Body of pancreas (tissue), 4 donors: ENCODE results near the gene DUS4L. TPM values are rescaled to one million over a fixed set of nuclear protein-coding genes. Genes with fewer than 3 reads are reported as not detected.
A peak's percentile ranks its signal among the peaks of the same experiment; 100 is the strongest.

Source experiments
- ATAC-seq: fragments of 150-250 bp; one replicate; pipeline ENCODE4 v1.9.1; 2016
- DNase-seq, 4 donors: peaks; one replicate each; pipeline ENCODE4 v3.0.0-alpha.2; 2019
- H3K27ac ChIP-seq, 4 donors: fragments of 200-600 bp; sonication (generic); 1 replicate in 3 of 4; 2 replicates in 1 of 4; pipeline versions ENCODE4 v1.5.1 to v1.6.1; 2016 to 2019; ENCODE audit warnings: mild to moderate bottlenecking in 1 of 4, mixed read lengths in 1 of 4, moderate library complexity in 1 of 4
- H3K27me3 ChIP-seq, 2 donors: fragments of 200-600 bp; sonication (generic); one replicate each; pipeline ENCODE4 v1.6.0; 2016; ENCODE audit warnings: mild to moderate bottlenecking in 1 of 2
- H3K36me3 ChIP-seq, 2 donors: fragments of 200-600 bp; sonication (generic); replicated peaks in 1 of 2; 2 replicates each; pipeline ENCODE4 v1.5.1; 2016; ENCODE audit warnings: low read depth in 2 of 2; ENCODE audit not compliant: insufficient read depth in 1 of 2
- H3K4me1 ChIP-seq: fragments of 200-600 bp; sonication (generic); one replicate; pipeline ENCODE4 v1.6.0; 2016
- H3K4me3 ChIP-seq, 2 donors: fragments of 200-600 bp; sonication (generic); 1 replicate in 1 of 2; 2 replicates in 1 of 2; pipeline ENCODE4 v1.5.1; 2016 to 2019
- H3K9me3 ChIP-seq, 3 donors: fragments of 200-600 bp; sonication (generic); 1 replicate in 2 of 3; 2 replicates in 1 of 3; pipeline ENCODE4 v1.5.1; 2016
- CTCF ChIP-seq, 7 experiments: fragments of 450-650 bp in 4 of 7; fragments of 200-600 bp in 3 of 7; sonication (generic) in 3 of 7; IDR thresholded peaks; one replicate each; pipeline ENCODE4 v1.5.1; 2016 to 2019; ENCODE audit warnings: antibody characterized with exemption in 7 of 7
- POLR2A ChIP-seq, 3 donors: fragments of 450-650 bp; IDR thresholded peaks; one replicate each; pipeline ENCODE4 v1.6.1; 2016; ENCODE audit warnings: antibody characterized with exemption in 3 of 3, mild to moderate bottlenecking in 2 of 3
- WGBS, 2 donors: methylation state at CpG; one replicate each; pipeline ENCODE4 v1.1.5; 2017; 5-methylcytosine and 5-hydroxymethylcytosine counted together
- intact Hi-C: fragments of 100-400 bp; cut with DNase I; formaldehyde crosslinking; loops from one replicate; pipeline ENCODE4 v1.15.1; 2023
- total RNA-seq, 2 donors: library from RNA; depleted of rRNA; stranded (reverse); fragments of >200 nt; gene quantifications; one replicate each; pipeline ENCODE4 v1.1.0, GENCODE V29; 2016

DUS4L gene
- total RNA-seq, 2 donors from 2014 or later: 6.9 to 7.5 TPM

GRCh38 chr7:107593025-107593410 is 29.2 kb downstream of the DUS4L start:
- intact Hi-C loops: no loop called here
- Histone ChIP-seq H3K4me3 (no peak overlapping the region), H3K36me3 (peaks cover 0 to 3% of the 10 kb centered on the region in 2 donors), H3K27ac (no peak overlapping the region), H3K9me3 (no peaks in the 10 kb centered on the region), H3K27me3 (no peaks in the 10 kb centered on the region), H3K4me1 (no peaks in the 10 kb centered on the region)
- TF ChIP-seq POLR2A (IDR thresholded peaks at IDR 0.05) (no peak), CTCF (IDR thresholded peaks at IDR 0.05) (no peak)
- ATAC-seq (no peak), DNase-seq (no peak)
- WGBS, 2 donors: 88 to 96% methylated on average over 1 of the region's 1 CpG

GRCh38 chr7:107594961-107595737 is 31.4 kb downstream of the DUS4L start:
- no peaks in the 10 kb centered on the region for H3K4me1 ChIP-seq
- no peaks in the 10 kb centered on the region for H3K27me3 ChIP-seq
- peak overlapping the region in 1 of 4 donors; percentile 2 for H3K27ac ChIP-seq
- 63 to 67% methylated on average over 4 of the region's 4 CpGs for WGBS, 2 donors
- TF ChIP-seq POLR2A (IDR thresholded peaks at IDR 0.05) (no peak), CTCF (IDR thresholded peaks at IDR 0.05) (no peak)
- no peaks in the 10 kb centered on the region for H3K9me3 ChIP-seq
- no peak for DNase-seq
- peak; percentile 76 for ATAC-seq
- intact Hi-C loops: no loop called here
- no peak overlapping the region for H3K4me3 ChIP-seq
- H3K36me3 ChIP-seq: peaks cover 0 to 2% of the 10 kb centered on the region in 2 donors

DNA sequence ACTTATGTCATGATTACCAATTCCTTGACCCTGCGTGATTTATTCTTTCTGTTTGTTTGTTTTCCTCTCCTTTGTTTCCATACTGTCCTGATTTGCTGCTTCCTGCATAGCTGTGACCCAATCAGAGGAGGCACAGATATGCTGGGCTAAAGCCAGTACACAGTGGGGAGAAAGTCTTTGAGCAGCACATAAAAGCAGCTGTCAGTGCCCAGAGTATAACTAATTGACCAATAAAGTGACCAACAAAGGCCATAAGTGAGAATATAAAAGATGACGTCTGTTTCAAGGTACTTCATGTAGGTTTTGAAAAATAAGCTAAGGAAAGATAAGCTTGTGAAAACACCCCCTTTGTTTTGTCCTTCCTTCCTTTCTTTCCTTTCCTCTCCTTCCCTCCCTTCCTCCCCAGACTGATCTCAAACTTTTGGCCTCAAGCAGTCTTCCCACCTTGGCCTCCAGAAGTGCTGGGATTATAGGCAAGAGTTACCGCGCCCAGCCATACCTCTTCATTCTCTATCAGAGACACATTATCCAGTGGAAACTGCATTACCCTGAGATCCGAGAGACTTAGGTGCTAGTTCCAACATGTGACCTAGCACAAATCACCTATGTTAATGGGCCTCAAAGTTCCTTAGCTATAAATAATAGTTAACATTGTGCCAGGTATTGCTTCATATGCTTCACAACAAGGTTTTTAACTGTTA is 33.3 kb downstream of the DUS4L start:
- H3K27ac ChIP-seq: no peak overlapping the region
- 73 to 79% methylated on average over 5 of the region's 5 CpGs for WGBS, 2 donors

GRCh38 chr7:107597582-107597916 is 33.8 kb downstream of the DUS4L start:
- Histone ChIP-seq H3K27me3 (no peaks in the 10 kb centered on the region), H3K36me3 (peaks cover 0 to 2% of the 10 kb centered on the region in 2 donors), H3K4me1 (peaks cover 6% of the 10 kb centered on the region), H3K27ac (no peak overlapping the region), H3K9me3 (no peaks in the 10 kb centered on the region), H3K4me3 (no peak overlapping the region)
- ATAC-seq (no peak), DNase-seq (no peak)
- intact Hi-C loops: no loop called here
- WGBS, 2 donors: 73 to 82% methylated on average over 1 of the region's 1 CpG
- TF ChIP-seq CTCF (IDR thresholded peaks at IDR 0.05) (no peak), POLR2A (IDR thresholded peaks at IDR 0.05) (no peak)

More for the DNA sequence above, 33.3 kb downstream of the DUS4L start:
- Histone ChIP-seq H3K27me3 (no peaks in the 10 kb centered on the region), H3K4me3 (no peak overlapping the region), H3K4me1 (peaks cover 3% of the 10 kb centered on the region), H3K36me3 (peaks cover 0 to 2% of the 10 kb centered on the region in 2 donors), H3K9me3 (no peaks in the 10 kb centered on the region)
- ATAC-seq: no peak
- TF ChIP-seq POLR2A (IDR thresholded peaks at IDR 0.05) (no peak), CTCF (IDR thresholded peaks at IDR 0.05) (no peak)
- intact Hi-C loops: no loop called here
- no peak for DNase-seq
